ENCODE data around the gene CCT5.

Gene CCT5

GRCh38 chr5:10254686-10255085 is 4.6 kb downstream of the CCT5 start:
- no peak overlapping the region for H3K4me3 ChIP-seq (ENCODE audit: low read depth, low read length)
- no peak for TF ChIP-seq CTCF (IDR thresholded peaks at IDR 0.05; ENCODE audit: borderline replicate concordance, insufficient read depth, low read depth, low read length)

- no peak for TF ChIP-seq CTCF (IDR thresholded peaks at IDR 0.05; ENCODE audit: borderline replicate concordance, insufficient read depth, low read depth, low read length)
- no peak overlapping the region for H3K4me3 ChIP-seq (ENCODE audit: low read depth, low read length)
These were observed 7.8 kb downstream of the CCT5 start for GRCh38 chr5:10257870-10258269.

- TF ChIP-seq CTCF (IDR thresholded peaks at IDR 0.05; ENCODE audit: borderline replicate concordance, insufficient read depth, low read depth, low read length), result no peak
- no peak overlapping the region for H3K4me3 ChIP-seq (ENCODE audit: low read depth, low read length)
These were observed 9.8 kb downstream of the CCT5 start for GRCh38 chr5:10259899-10260298.

GRCh38 chr5:10261065-10261464 is 11.0 kb downstream of the CCT5 start:
- H3K4me3 ChIP-seq (ENCODE audit: low read depth, low read length), result no peak overlapping the region
- no peak for TF ChIP-seq CTCF (IDR thresholded peaks at IDR 0.05; ENCODE audit: borderline replicate concordance, insufficient read depth, low read depth, low read length)

- no peak overlapping the region for H3K4me3 ChIP-seq (ENCODE audit: low read depth, low read length)
- TF ChIP-seq CTCF (IDR thresholded peaks at IDR 0.05; ENCODE audit: borderline replicate concordance, insufficient read depth, low read depth, low read length), result no peak
These were observed 12.2 kb downstream of the CCT5 start for GRCh38 chr5:10262121-10262774.

- no peak for TF ChIP-seq CTCF (IDR thresholded peaks at IDR 0.05; ENCODE audit: borderline replicate concordance, insufficient read depth, low read depth, low read length)
- H3K4me3 ChIP-seq (ENCODE audit: low read depth, low read length), result no peak overlapping the region
These were observed 12.9 kb downstream of the CCT5 start for GRCh38 chr5:10262995-10263394.

- TF ChIP-seq CTCF (IDR thresholded peaks at IDR 0.05; ENCODE audit: borderline replicate concordance, insufficient read depth, low read depth, low read length), result no peak
- no peak overlapping the region for H3K4me3 ChIP-seq (ENCODE audit: low read depth, low read length)
These were observed 14.5 kb downstream of the CCT5 start for GRCh38 chr5:10264604-10265003.

All from GM12875 (cell line).